GM19351 (cell line): ENCODE results near the gene IFNLR1.

Experiments used
- ATAC-seq: cut with Tn5 transposase; IDR thresholded peaks from one replicate; pipeline ENCODE4 v1.9.1; 2021; ENCODE audit warnings: mild to moderate bottlenecking, moderate library complexity; ENCODE audit not compliant: unreplicated experiment

The IFNLR1 gene

GRCh38 chr1:24206083-24206464 is 19.0 kb upstream of the IFNLR1 start:
- ATAC-seq, result no peak

GRCh38 chr1:24205345-24206082 is 18.4 kb upstream of the IFNLR1 start:
- ATAC-seq, result no peak

- ATAC-seq, result no peak
Observed at GRCh38 chr1:24204116-24204515, 17.0 kb upstream of the IFNLR1 start.

- no peak for ATAC-seq
Observed at GRCh38 chr1:24203404-24203803, 16.3 kb upstream of the IFNLR1 start.

- no peak for ATAC-seq
Observed at GRCh38 chr1:24202987-24203386, 15.9 kb upstream of the IFNLR1 start.

- no peak for ATAC-seq
Observed at GRCh38 chr1:24202556-24202955, 15.5 kb upstream of the IFNLR1 start.

- ATAC-seq, result no peak
Observed at GRCh38 chr1:24201941-24202440, 14.9 kb upstream of the IFNLR1 start.

- no peak for ATAC-seq
Observed at GRCh38 chr1:24199291-24199900, 12.3 kb upstream of the IFNLR1 start.

- no peak for ATAC-seq
Observed at GRCh38 chr1:24198766-24199165, 11.7 kb upstream of the IFNLR1 start.

- no peak for ATAC-seq
Observed at GRCh38 chr1:24195874-24196273, 8.8 kb upstream of the IFNLR1 start.

GRCh38 chr1:24195136-24195535 is 8.0 kb upstream of the IFNLR1 start:
- ATAC-seq, result no peak

GRCh38 chr1:24193046-24193445 is 6.0 kb upstream of the IFNLR1 start:
- no peak for ATAC-seq

- no peak for ATAC-seq
Observed at GRCh38 chr1:24191860-24192259, 4.8 kb upstream of the IFNLR1 start.

GRCh38 chr1:24190983-24191461 is 3.9 kb upstream of the IFNLR1 start:
- peak; percentile 52 for ATAC-seq

- ATAC-seq, result no peak
Observed at GRCh38 chr1:24189528-24189927, 2.4 kb upstream of the IFNLR1 start.

GRCh38 chr1:24186711-24186992 is 437 bp downstream of the IFNLR1 start:
- no peak for ATAC-seq

GRCh38 chr1:24186031-24186710 is 918 bp downstream of the IFNLR1 start:
- no peak for ATAC-seq

GRCh38 chr1:24185076-24185475 is 2.0 kb downstream of the IFNLR1 start:
- no peak for ATAC-seq

GRCh38 chr1:24182061-24182460 is 5.0 kb downstream of the IFNLR1 start:
- no peak for ATAC-seq

GRCh38 chr1:24181619-24182018 is 5.5 kb downstream of the IFNLR1 start:
- ATAC-seq, result no peak

GRCh38 chr1:24180676-24181075 is 6.4 kb downstream of the IFNLR1 start:
- ATAC-seq, result no peak

GRCh38 chr1:24179251-24179840 is 7.7 kb downstream of the IFNLR1 start:
- no peak for ATAC-seq
